GM06990 (cell line): ENCODE results near the gene CR1L.
"Not testable (repeated sequence)": the region's sequence is repeated elsewhere in the genome, so short reads cannot be mapped to it uniquely, and the experiment has no call there.

Experiments
- DNase-seq: peaks from one replicate; pipeline ENCODE4 v3.0.0-alpha.2; 2011; ENCODE audit not compliant: insufficient read length; ENCODE audit errors: extremely low read depth
- H3K27me3 ChIP-seq: replicated peaks from 2 replicates; pipeline ENCODE4 v1.6.0; 2011; ENCODE audit warnings: low read length; ENCODE audit not compliant: control insufficient read depth, insufficient read depth
- H3K36me3 ChIP-seq: 2 replicates; pipeline ENCODE4 v1.5.1; 2011; ENCODE audit warnings: low read length; ENCODE audit not compliant: control insufficient read depth, insufficient read depth
- H3K4me3 ChIP-seq: replicated peaks from 2 replicates; pipeline ENCODE4 v1.5.1; 2011; ENCODE audit warnings: low read depth, mild to moderate bottlenecking, control low read depth, low read length
- CTCF ChIP-seq: IDR thresholded peaks from 2 replicates; pipeline ENCODE4 v1.5.1; 2011; ENCODE audit warnings: low read length, control low read depth, mild to moderate bottlenecking, inconsistent platforms; ENCODE audit not compliant: insufficient read depth, poor library complexity, severe bottlenecking

CR1L gene

GRCh38 chr1:207762622-207763021 lies 117.7 kb downstream of the CR1L start:
- Histone ChIP-seq H3K27me3 (no peaks in the 10 kb centered on the region), H3K36me3 (peaks cover 17% of the 10 kb centered on the region), H3K4me3 (no peak overlapping the region)
- TF ChIP-seq CTCF = no peak
- DNase-seq = no peak

DNA sequence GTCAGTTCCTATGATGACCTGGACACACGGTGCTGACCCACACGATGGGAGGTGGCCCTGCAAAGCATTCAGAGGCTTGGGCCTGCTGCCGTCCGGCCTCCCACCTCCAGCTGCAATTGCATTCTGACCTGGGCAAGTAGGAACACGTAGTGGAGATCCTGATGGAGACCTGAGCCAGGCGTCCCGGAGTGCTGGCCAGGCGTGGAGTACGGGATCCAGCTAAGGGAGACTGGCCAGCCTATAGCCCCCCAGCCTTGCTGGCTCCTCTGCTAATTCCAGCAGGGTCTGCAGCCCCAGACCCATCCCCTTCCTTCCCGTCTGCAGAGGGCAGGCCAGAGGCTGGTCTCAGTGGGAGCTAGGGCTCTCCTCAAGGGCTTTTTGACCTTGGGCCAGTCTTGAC lies 118.2 kb downstream of the CR1L start:
- peaks cover 17% of the 10 kb centered on the region for H3K36me3 ChIP-seq

DNA sequence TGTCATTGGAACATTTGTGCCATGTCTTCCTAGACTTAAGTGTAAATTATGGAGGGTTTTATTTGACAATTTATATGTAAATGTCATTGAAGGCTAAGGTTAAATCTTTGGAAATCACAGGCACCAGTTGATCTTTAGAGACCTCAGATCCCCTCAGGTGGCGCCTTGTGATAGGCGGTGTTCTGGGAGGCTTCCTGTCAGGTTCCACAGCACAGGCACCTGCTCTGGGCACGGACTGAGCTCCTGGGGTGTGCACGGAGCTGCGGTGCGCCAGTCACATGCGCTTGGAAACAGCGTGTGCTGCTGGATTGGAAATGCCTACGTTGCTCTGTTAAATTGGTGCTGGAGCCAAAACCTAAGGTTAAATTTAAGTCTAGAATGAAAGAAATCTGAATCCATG lies 119.0 kb downstream of the CR1L start:
- TF ChIP-seq CTCF = no peak
- H3K36me3 ChIP-seq = peaks cover 15% of the 10 kb centered on the region
- H3K4me3 ChIP-seq = no peak overlapping the region
- DNase-seq = no peak
- H3K27me3 ChIP-seq = no peaks in the 10 kb centered on the region

More for the DNA sequence above, 118.2 kb downstream of the CR1L start:
- no peaks in the 10 kb centered on the region for H3K27me3 ChIP-seq
- no peak for DNase-seq
- no peak overlapping the region for H3K4me3 ChIP-seq
- TF ChIP-seq CTCF = no peak

- Histone ChIP-seq H3K36me3 (peaks cover 13% of the 10 kb centered on the region), H3K4me3 (no peak overlapping the region), H3K27me3 (no peaks in the 10 kb centered on the region)
- TF ChIP-seq CTCF = no peak
- no peak for DNase-seq
These were observed 121.6 kb downstream of the CR1L start for GRCh38 chr1:207766569-207766968.

DNA sequence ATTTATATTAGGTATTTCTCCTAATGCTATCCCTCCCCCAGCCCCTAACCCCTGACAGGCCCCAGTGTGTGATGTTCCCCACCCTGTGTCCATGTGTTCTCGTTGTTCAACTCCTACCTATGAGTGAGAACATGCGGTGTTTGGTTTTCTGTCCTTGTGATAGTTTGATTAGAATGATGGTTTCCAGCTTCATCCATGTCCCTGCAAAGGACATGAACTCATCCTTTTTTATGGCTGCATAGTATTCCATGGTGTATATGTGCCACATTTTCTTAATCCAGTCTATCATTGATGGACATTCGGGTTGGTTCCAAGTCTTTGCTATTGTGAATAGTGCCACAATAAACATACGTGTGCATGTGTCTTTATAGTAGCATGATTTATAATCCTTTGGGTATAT lies 125.6 kb downstream of the CR1L start:
- not testable (repeated sequence) for DNase-seq, H3K27me3 ChIP-seq, H3K36me3 ChIP-seq, H3K4me3 ChIP-seq
